HG03439 (cell line): ENCODE data around the gene PARD6B.
"Not testable (repeated sequence)": the region's sequence is repeated elsewhere in the genome, so short reads cannot be mapped to it uniquely, and the experiment has no call there.

Experiments
- ATAC-seq: cut with Tn5 transposase; IDR thresholded peaks from one replicate; pipeline ENCODE4 v1.9.1; 2021; ENCODE audit warnings: mild to moderate bottlenecking, moderate library complexity; ENCODE audit not compliant: unreplicated experiment

Gene PARD6B

DNA sequence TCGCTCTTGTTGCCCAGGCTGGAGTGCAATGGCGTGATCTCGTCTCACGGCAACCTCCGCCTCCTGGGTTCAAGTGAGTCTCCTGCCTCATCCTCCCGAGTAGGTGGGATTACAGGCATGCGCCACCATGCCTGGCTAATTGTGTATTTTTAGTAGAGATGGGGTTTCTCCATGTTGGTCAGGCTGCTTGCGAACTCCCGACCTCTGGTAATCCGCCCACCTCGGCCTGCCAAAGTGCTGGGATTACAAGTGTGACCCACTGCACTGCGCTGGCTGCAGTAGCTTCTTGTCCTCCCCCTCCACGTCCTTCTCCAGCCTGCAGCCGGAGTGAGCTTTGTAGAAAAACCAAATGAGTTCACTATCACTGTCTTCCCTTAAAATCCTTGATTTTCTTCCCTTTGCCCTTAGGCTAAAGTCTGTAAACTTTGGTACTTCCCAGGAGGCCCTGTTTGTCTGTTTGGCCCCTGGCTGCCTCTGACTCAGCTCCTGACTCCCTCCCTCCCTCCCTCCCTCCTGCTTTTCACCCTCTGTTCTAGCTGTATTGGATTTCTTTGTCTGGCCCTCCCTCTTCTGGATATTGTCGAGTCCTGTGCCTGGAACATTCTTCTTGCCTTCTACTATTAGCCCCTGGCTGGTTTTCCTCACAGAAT lies 12.9 kb downstream of the PARD6B start:
- no peak for ATAC-seq

DNA sequence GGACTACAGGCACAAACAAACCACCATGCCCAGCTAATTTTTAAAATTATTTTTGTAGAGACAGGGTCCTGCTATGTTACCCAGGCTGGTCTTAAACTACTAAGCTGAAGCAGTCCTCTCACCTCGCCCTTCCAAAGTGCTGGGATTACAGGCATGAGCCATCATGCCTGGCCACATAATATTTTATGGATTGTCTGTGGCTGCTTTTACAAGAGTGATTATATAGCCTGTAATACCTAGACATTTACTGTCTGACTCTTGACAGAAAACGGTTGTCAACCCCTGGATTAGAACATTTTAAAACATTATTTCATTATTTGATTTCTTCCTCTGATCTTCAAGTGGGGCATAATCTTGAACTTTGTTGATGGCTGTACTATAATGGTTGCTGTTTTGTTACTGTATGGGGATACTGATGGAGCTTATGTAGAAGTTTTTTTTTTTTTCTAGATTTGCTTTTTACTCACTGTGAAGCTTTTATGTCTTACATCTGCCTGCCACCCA lies 14.3 kb downstream of the PARD6B start:
- ATAC-seq = no peak

DNA sequence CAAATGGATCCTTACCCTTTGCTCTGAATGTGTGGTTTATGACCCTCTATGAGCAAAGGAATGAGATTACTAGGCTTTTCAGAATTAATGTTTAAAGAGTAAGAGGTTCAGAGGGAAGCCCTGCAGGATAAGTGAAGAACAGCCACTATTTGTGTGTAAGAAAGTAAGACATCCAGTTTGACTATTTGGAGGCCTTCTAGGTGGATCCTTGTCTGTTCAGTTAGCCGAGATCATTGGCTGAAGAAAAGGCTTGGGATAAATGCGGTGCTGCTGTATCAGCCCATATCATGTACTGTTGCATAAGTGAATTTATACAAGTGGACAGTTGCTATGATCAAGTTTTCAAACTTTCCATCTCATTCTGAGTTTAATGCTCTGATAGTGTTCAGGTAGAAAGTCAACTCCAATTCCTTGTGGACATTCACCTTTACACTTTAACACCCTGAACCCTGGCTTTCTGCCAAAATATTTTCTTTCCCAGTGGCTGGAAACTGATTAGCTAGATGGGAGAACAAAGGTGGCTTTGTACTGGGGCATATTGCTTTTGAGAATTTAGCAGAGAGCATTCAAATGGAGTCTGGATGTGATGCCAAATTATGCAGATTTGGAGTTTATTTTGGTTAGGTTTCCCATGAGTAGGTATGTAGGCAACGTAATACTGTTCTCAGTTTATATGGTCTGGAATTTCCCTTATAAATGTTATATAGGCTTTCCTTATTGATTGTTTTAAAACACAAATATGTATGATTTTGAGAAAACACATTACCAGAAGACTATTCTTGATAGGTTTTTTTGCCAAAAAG lies 15.0 kb downstream of the PARD6B start:
- ATAC-seq = no peak

DNA sequence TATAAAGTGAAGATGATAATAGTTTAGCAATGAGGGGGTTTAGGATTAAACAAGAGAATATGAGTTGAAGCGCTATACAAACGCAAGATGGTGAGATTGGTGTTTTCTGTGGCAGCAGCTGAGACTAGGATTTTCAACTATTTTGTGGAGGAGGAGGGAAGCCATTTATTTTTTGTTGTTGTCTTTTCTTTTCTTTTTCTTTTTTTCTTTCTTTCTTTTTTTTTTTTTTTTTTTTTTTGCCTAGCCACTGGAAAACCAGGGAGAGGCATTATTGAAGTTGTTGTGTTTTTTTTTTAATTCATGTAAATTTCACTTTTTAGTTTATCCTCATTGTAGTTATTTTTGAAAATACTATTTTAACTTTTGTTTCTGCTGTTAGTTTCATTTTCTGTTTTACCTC lies 15.9 kb downstream of the PARD6B start:
- no peak for ATAC-seq

DNA sequence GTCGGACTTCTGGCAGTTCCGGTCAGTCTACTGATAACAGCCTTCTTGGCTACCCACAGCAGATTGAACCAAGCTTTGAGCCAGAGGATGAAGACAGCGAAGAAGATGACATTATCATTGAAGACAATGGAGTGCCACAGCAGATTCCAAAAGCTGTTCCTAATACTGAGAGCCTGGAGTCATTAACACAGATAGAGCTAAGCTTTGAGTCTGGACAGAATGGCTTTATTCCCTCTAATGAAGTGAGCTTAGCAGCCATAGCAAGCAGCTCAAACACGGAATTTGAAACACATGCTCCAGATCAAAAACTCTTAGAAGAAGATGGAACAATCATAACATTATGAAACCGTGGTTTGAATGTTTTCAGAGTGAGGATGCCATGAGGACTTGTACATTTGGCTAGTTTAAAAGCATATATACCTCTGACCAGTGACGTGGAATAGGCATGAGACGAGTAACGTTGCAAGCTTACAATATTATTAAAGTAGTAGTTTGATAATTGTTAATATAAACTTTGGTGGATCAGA lies 18.8 kb downstream of the PARD6B start:
- ATAC-seq = no peak

DNA sequence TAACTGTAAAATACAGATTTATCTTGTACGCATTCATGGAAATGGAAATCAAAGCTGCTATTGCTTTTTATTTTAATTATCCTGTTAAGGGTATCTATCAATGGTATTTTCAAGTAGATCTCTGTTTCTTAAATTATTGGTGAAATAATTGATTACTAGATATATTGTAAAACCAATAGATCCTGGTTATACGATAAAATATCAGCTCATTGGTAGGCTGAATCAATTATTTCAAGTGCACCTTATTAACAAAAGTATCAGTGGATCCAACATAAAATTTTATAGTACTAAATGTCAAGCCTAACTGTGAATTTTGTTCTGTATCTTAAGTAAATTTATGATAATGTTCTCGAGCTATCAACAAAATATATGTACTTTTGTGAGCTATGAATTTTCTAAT lies 21.8 kb downstream of the PARD6B start:
- no peak for ATAC-seq

DNA sequence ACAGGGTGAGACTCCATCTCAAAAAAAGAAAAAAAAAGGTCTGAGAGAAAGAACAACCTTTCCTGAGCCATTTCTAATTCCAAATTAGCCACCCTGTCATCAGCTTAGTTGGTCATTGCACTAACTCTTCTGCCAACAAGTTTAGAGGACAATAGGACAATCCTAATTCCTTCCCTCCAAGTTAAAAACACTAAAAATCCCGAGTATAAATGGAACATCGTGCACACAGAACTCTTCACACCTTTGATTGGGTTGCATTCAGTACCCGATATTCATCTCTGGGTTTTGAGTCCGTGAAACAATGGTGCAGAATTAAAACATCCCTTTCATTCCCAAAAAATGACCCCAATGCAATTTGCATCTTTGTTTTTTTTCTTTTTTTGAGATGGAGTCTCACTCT lies 23.0 kb downstream of the PARD6B start:
- ATAC-seq = no peak

DNA sequence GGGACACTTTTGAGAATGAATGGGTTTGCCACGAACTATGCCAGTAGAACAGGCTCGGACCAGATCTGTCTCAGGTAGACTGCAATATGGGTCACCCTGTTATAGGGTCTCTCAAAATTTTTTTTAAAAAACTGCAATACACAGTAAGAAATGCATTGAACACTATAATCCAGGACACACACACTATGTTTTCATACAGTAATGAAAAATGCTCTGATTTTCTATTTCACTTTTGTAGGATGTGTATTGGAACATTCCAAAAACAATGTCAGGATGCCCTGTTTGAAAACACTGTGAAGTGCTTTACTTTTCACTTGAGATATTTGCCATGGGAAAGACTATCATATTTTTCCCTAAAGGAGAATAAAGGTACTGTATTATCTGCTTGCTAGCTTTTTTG lies 25.1 kb downstream of the PARD6B start:
- ATAC-seq = no peak

DNA sequence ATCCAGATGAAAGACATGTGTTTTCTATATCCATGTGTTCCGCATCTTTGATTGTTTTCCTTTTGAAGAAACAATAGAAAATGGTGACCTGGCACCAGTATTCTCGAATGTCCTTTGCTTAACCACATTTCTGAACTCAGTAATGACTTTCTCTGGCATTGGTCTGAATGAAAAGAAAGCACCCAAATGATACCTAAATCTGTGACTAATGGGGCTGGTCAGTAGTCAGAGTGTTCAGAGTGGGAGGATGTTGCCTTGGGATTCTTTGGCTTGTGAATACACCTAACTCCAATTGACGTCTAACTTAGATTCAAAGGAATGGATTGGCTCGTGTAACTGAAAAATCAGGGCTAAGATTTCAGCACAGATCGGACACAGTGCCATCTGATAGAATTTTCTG lies 27.1 kb downstream of the PARD6B start:
- no peak for ATAC-seq

DNA sequence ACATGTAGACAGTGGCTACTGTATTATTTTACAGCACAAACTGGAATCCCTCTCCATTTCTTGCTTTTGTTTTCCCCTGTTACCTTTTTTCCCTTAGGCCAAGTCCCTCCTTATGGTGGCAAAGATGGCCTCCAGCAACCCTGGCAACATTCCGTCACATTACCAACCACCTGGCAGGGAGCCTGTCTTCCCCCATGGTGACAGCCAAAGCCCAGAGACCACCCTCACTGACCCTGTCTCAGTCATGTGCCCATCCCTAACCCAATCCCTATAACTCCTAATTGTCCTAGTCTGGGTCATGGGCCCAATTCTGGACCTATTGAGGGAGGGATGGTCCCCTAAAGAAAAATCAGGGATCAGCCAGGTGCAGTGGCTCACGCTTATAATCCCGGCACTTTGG lies 27.6 kb downstream of the PARD6B start:
- no peak for ATAC-seq

DNA sequence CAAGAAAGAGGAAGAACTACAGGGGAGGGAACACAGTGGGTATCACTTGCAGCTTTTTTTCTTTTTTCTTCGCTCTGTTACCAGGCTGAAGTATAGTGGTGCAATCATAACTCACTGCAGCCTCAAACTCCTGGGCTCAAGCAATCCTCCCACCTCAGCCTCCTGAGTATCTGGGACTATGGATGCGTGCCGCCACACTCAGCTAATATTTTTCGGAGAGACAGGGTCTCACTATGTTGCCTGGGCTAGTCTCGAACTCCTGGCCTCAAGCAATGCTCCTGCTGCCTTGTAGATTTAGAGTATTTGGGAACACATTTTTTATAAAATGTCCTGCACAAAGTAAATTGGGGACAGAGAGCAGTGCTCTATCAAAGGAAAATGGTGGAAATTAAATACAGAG lies 28.3 kb downstream of the PARD6B start:
- ATAC-seq = no peak

DNA sequence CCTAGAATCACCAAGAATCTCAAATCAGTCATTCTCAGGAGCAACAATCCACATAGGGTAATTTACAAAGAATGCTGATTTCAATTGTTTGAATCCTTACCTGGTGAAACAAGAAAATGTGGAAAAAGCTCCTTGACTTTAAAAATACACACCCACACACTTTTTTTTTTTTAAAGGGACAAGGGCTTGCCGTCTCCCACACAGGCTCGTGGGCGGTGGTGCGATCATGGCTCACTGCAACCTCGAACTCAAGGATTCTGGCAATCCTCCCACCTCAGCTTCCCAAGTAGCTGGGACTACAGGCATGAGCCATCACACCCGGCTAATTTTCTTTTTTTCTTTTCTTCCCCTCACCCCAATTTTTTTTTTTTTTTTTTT lies 30.7 kb downstream of the PARD6B start:
- ATAC-seq = no peak

DNA sequence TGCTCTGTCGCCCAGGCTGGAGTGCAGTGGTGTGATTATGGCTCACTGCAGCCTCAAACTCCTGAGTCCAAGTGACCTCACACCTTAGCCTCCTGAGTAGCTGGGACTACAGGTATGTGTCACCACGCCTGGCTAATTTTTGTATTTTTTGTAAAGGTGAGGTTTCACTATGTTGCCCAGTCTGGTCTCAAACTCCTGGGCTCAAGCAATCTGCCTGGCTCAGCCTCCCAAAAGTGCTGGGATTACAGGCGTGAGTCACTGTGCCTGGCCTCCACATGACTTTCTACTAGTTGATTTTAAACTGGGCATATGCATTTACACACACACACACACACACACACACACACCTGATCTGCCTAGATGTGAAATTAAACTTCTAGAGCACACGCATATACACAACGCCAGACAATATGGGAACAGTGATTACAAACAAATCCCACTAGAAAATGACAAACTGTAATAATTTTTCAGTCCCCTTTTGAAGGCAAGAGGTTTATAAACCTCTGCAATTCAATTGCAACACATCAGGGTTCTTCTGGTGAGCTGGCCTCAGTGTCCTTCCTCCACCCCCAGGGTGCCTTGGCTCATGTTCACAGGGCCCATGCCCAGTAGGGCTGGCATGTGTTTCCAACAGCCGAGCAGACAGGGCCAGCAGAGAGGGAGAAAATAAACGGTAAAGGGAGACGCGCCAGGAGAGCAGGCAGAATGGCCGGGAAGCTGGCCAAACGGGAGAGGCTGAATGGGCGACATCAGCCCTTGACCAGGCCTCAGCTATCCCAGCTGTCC lies 31.2 kb downstream of the PARD6B start:
- no peak for ATAC-seq

DNA sequence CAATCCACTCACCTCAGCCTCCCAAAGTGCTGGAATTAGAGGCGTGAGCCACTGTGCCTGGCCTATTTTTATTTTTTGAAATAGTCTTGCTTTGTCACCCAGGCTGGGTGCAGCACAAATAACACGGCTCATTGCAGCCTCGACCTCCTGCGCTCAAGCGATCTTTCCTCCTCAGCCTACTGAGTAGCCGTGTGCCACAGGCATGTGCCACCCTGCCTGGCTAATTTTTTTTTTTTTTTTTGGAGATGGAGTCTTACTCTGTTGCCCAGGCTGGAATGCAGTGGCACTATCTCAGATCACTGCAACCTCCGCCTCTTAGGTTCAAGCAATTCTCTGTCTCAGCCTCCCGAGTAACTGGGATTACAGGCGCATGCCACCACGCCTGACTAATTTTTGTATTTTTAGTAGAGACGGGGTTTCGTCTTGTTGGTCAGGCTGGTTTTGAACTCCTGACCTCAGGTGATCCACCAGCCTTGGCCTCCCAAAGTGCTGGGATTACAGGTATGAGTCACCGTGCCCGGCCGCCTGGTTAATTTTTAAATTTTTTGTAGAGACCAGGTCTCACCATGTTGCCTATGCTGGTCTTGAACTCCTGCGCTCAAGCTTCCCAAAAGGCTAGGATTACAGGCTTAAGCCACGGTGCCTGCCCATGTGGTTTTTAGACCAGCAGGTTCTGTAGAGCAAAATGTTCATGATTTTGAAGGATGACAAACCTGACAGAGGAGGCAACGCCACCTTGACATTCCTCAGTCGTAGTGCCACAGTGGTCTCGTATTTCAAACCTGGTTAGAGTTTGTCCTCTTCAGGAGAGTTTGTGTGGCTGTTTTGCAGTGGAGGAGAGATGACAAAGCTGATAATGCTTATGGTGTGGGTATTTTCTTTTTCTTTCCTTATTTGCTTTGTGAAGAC lies 32.4 kb downstream of the PARD6B start:
- not testable (repeated sequence) for ATAC-seq

DNA sequence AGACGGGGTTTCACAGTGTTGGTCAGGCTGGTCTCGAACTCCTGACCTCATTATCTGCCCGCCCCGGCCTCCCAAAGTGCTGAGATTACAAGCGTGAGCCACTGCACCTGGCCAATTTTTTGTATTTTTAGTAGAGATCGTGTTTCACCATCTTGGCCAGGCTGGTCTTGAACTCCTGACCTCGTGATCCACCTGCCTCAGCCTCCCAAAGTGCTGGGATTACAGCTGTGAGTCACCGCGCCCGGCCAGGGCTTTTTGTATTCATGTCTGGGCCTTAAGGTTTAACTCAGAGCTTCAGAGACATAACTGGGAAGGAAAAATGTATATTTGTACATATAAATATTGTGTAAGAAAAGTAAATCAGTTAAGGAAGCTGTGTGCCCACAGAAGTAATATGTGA lies 33.9 kb downstream of the PARD6B start:
- not testable (repeated sequence) for ATAC-seq

DNA sequence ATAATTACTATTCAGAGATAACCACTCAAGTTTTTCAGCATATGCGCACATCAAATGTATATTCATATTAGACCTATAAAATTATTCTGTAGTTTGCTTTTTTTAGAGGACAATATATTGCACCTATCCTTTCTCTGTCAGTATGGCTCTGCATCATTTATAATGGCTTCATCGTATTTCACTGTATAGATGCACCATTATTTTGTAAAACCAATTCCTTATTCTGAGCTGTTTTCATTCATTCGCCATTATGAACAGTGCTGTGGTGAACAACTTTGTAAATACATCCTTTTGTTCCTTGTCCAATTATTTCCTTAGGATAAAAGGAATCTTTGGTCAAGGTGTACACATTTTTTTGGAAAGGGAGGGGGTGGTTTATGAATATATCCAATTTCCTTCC lies 34.3 kb downstream of the PARD6B start:
- ATAC-seq = no peak

DNA sequence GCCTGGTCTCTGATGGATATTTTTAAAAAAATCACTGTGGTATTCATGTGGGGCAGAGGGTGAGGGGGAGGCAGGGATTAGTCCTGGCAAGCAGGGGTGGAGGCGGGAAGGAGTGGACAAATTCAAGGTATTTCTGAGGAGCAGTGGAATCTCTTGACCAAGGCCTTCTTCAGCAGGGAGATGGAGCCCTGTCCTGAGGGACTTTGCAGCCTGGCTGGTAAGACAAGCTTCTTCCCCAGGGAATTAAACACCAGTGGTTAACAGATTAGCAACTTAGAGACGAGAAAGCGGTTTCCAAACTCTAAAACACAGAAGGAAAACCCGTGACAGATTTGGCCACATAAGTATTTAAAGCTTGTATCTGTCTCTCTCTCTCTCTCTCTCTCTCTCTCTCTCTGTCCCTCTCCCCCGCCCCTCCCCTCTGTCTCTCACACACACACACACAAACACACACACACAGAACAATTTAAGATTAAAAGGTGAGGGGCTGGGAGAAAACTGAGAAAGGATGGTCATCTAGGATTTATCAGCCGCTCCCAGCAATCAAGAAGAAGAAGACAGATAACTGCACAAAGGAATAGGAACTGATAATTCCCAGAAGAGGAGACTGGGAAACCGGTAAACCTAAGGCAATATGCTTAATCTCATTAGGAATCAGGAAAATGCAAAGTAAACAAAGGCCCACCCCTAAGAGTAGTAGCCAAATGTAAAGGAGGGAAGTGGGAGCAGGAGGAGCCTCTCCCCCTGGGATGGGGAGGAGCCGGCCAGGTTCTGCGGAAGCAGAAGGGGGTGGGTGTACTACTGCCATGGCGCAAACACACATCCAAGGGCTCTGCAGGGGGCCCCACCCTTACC lies 35.8 kb downstream of the PARD6B start:
- ATAC-seq = not testable (repeated sequence)

DNA sequence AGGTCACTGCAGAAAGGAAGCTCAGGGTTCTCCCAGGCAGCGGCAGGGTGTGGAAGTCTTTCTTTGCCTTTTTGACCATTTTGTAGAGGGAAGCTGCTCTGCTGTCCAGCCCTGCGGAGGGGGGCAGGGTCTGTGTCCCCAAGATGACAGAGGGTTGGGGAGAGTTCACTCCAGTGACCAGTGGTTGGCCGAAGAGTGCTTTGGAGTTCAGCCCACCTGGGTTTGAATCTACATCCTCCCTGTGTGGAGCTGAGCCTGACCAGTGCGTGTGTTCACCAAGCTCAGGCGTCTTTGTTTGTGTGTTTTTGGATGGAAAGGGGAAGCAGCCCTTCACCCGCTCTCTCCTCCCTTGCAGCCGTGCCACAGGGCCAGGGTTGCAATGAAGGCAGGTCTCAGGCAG lies 37.6 kb downstream of the PARD6B start:
- ATAC-seq = not testable (repeated sequence)

DNA sequence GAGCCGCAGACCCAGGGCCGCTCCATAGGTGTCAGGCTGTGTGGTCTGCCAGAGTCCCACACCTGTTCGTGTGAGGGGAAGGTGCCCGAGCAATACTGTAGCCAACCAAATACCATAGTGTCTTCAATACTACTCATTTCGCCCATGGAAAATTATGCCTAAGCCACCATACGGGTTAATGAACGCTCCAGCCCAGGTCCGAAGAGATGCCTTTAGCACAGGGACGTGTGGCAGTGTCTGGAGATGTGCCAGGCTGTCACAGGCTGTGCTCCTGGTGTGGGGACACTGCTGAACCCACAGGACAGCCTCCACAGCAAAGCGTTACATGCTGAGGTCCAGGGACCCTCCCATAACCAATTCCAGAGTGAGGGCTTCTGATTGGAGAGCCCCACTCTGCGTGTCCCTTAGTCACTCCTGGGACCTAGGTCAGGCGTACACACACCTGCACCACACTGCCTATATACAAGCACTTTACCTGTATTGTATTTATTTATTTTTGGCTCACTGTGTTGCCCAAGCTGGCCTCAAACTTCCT lies 38.2 kb downstream of the PARD6B start:
- ATAC-seq = not testable (repeated sequence)
